Measurements from ENCODE around the gene ZBTB32.
"Not testable (repeated sequence)": the region's sequence is repeated elsewhere in the genome, so short reads cannot be mapped to it uniquely, and the experiment has no call there.

Gene ZBTB32

GRCh38 chr19:35723671-35724070 is 19.3 kb downstream of the ZBTB32 start:
- H3K79me2 ChIP-seq (ENCODE audit: control insufficient read depth, low read length), result peaks cover 33% of the 10 kb centered on the region
- no peaks in the 10 kb centered on the region for H3K9me2 ChIP-seq (replicated peaks; ENCODE audit: control insufficient read depth, low read length)
- peaks cover 8% of the 10 kb centered on the region; the same call in 1 of the 2 replicates for H4K20me1 ChIP-seq (ENCODE audit: control insufficient read depth, insufficient read depth, low read depth, low read length)
- TF ChIP-seq EZH2phosphoT487 (IDR thresholded peaks at IDR 0.05; ENCODE audit: borderline replicate concordance, low read length), result no peak
- TF ChIP-seq, protein P1, sequence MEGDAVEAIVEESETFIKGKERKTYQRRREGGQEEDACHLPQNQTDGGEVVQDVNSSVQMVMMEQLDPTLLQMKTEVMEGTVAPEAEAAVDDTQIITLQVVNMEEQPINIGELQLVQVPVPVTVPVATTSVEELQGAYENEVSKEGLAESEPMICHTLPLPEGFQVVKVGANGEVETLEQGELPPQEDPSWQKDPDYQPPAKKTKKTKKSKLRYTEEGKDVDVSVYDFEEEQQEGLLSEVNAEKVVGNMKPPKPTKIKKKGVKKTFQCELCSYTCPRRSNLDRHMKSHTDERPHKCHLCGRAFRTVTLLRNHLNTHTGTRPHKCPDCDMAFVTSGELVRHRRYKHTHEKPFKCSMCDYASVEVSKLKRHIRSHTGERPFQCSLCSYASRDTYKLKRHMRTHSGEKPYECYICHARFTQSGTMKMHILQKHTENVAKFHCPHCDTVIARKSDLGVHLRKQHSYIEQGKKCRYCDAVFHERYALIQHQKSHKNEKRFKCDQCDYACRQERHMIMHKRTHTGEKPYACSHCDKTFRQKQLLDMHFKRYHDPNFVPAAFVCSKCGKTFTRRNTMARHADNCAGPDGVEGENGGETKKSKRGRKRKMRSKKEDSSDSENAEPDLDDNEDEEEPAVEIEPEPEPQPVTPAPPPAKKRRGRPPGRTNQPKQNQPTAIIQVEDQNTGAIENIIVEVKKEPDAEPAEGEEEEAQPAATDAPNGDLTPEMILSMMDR (IDR thresholded peaks at IDR 0.05; ENCODE audit: low read depth, low read length, poor library complexity, severe bottlenecking), result no peak
- H3K36me3 ChIP-seq (ENCODE audit: control insufficient read depth, low read length), result peaks cover 84% of the 10 kb centered on the region
- no peaks in the 10 kb centered on the region for H3K27me3 ChIP-seq (ENCODE audit: control insufficient read depth, low read length)
- H3K4me1 ChIP-seq (ENCODE audit: control insufficient read depth, low read length), result peaks cover 11% of the 10 kb centered on the region
- no peaks in the 10 kb centered on the region for H3F3A ChIP-seq (ENCODE audit: control insufficient read depth, insufficient read depth)
- no peak overlapping the region for H3K4me2 ChIP-seq (ENCODE audit: low read length)
- H3K9me3 ChIP-seq (ENCODE audit: control insufficient read depth, insufficient read depth, low read length), result no peaks in the 10 kb centered on the region
- H3K27ac ChIP-seq (ENCODE audit: low read depth, low read length), result no peak overlapping the region
- H3K4me3 ChIP-seq (ENCODE audit: low read length), result no peak overlapping the region

GRCh38 chr19:35724132-35724531 is 19.8 kb downstream of the ZBTB32 start:
- not testable (repeated sequence) for H3K27me3 ChIP-seq (ENCODE audit: control insufficient read depth, low read length); H3K9me3 ChIP-seq (ENCODE audit: control insufficient read depth, insufficient read depth, low read length); H3K27ac ChIP-seq (ENCODE audit: low read depth, low read length); H3K4me3 ChIP-seq (ENCODE audit: low read length); H3K9me2 ChIP-seq (replicated peaks; ENCODE audit: control insufficient read depth, low read length); H3K4me2 ChIP-seq (ENCODE audit: low read length); H4K20me1 ChIP-seq (ENCODE audit: control insufficient read depth, insufficient read depth, low read depth, low read length); H3K4me1 ChIP-seq (ENCODE audit: control insufficient read depth, low read length); H3F3A ChIP-seq (ENCODE audit: control insufficient read depth, insufficient read depth)
- Histone ChIP-seq H3K79me2 (ENCODE audit: control insufficient read depth, low read length) (peaks cover 28% of the 10 kb centered on the region), H3K36me3 (ENCODE audit: control insufficient read depth, low read length) (peaks cover 89% of the 10 kb centered on the region)

DNA sequence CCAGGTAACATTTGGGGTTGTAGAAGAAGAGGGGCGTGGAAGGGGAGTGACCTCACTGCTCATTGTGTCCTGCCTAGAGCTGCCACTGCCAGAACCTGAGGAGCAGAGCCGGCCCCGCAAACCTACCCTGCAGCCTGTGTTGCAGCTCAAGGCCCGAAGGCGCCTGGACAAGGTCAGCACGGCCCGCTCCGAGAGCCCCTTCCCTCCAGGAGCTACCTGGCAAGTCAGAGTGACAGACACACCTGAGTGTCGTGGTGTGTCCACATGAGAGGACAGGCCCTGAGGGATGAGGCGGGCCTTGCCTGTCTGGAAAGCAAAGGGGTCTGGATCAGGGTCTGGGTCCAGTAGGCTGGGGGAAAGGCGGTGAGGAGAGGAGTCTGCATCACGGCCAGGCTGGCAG is 20.2 kb downstream of the ZBTB32 start:
- peaks cover 90% of the 10 kb centered on the region for H3K36me3 ChIP-seq (ENCODE audit: control insufficient read depth, low read length)
- H3K79me2 ChIP-seq (ENCODE audit: control insufficient read depth, low read length), result peaks cover 24% of the 10 kb centered on the region
- H3K27me3 ChIP-seq (ENCODE audit: control insufficient read depth, low read length), result no peaks in the 10 kb centered on the region

DNA sequence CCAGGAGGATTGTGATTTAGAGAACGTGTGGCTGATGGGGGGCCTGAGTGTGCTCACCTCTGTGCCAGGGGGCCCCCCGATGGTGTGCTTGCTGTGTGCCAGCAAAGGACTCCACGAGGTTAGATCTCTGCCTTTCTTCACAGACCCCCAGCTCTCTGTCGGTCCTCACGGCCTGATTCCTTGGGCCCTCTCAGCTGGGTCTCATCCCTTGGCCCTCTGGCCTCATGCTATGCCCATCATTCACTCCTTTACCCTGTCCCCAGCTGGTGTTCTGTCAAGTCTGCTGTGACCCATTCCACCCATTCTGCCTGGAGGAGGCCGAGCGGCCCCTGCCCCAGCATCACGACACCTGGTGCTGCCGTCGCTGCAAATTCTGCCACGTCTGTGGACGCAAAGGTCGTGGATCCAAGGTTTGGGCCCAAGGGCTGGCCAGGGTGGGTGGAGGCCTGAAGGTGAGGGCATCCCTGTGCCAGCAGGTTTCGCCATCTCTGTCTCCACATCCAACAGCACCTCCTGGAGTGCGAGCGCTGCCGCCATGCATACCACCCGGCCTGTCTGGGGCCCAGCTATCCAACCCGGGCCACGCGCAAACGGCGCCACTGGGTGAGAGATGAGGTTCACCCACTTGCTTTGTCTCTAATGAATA is 21.0 kb downstream of the ZBTB32 start:
- Histone ChIP-seq H3K4me3 (ENCODE audit: low read length) (no peak overlapping the region), H3K9me2 (replicated peaks; ENCODE audit: control insufficient read depth, low read length) (no peaks in the 10 kb centered on the region), H3F3A (ENCODE audit: control insufficient read depth, insufficient read depth) (no peaks in the 10 kb centered on the region), H4K20me1 (ENCODE audit: control insufficient read depth, insufficient read depth, low read depth, low read length) (no peaks in the 10 kb centered on the region), H3K4me1 (ENCODE audit: control insufficient read depth, low read length) (no peaks in the 10 kb centered on the region), H3K79me2 (ENCODE audit: control insufficient read depth, low read length) (peaks cover 16% of the 10 kb centered on the region), H3K36me3 (ENCODE audit: control insufficient read depth, low read length) (peaks cover 89% of the 10 kb centered on the region), H3K9me3 (ENCODE audit: control insufficient read depth, insufficient read depth, low read length) (no peaks in the 10 kb centered on the region), H3K4me2 (ENCODE audit: low read length) (no peak overlapping the region), H3K27me3 (ENCODE audit: control insufficient read depth, low read length) (no peaks in the 10 kb centered on the region), H3K27ac (ENCODE audit: low read depth, low read length) (no peak overlapping the region)
- TF ChIP-seq EZH2phosphoT487 (IDR thresholded peaks at IDR 0.05; ENCODE audit: borderline replicate concordance, low read length), result no peak
- TF ChIP-seq, protein P1 (IDR thresholded peaks at IDR 0.05; ENCODE audit: low read depth, low read length, poor library complexity, severe bottlenecking), result no peak

More for the DNA sequence above, 20.2 kb downstream of the ZBTB32 start:
- H3K4me2 ChIP-seq (ENCODE audit: low read length), result no peak overlapping the region
- no peaks in the 10 kb centered on the region for H3K9me3 ChIP-seq (ENCODE audit: control insufficient read depth, insufficient read depth, low read length)
- H4K20me1 ChIP-seq (ENCODE audit: control insufficient read depth, insufficient read depth, low read depth, low read length), result 0 out of 2 replicates have a peak, but pooled peaks cover 4% of the 10 kb centered on the region
- H3K9me2 ChIP-seq (replicated peaks; ENCODE audit: control insufficient read depth, low read length), result no peaks in the 10 kb centered on the region
- H3K4me1 ChIP-seq (ENCODE audit: control insufficient read depth, low read length), result peaks cover 3% of the 10 kb centered on the region
- no peak overlapping the region for H3K4me3 ChIP-seq (ENCODE audit: low read length)
- no peak overlapping the region for H3K27ac ChIP-seq (ENCODE audit: low read depth, low read length)
- TF ChIP-seq EZH2phosphoT487 (IDR thresholded peaks at IDR 0.05; ENCODE audit: borderline replicate concordance, low read length), result no peak
- TF ChIP-seq, protein P1 (IDR thresholded peaks at IDR 0.05; ENCODE audit: low read depth, low read length, poor library complexity, severe bottlenecking), result no peak
- no peaks in the 10 kb centered on the region for H3F3A ChIP-seq (ENCODE audit: control insufficient read depth, insufficient read depth)
